HepG2 (cell line): ENCODE data around the gene SLC25A17. TPM values are rescaled to one million over a fixed set of nuclear protein-coding genes. Genes with fewer than 3 reads are reported as not detected.
A peak's percentile ranks its signal among the peaks of the same experiment; 100 is the strongest.

Experiments
- ARNTL ChIP-seq: sonication (generic); formaldehyde crosslinking; IDR thresholded peaks from 2 replicates; pipeline ENCODE4 v1.4.0; 2020; ENCODE audit warnings: mild to moderate bottlenecking, missing genetic modification reagents
- BHLHE40 ChIP-seq: IDR thresholded peaks from 2 replicates; pipeline ENCODE4 v1.6.1; 2011; ENCODE audit warnings: low read length, improper control_type of control experiment
- HNF1B ChIP-seq: sonication (generic); formaldehyde crosslinking; IDR thresholded peaks from 2 replicates; pipeline ENCODE4 v1.5.1; 2020; ENCODE audit warnings: mild to moderate bottlenecking, moderate library complexity, missing genetic modification reagents
- KDM1A ChIP-seq: IDR thresholded peaks from 2 replicates; pipeline ENCODE4 v1.6.1; 2016; ENCODE audit warnings: missing compliant biosample characterization
- KDM5A ChIP-seq: fragments of 200-600 bp; sonication (generic); IDR thresholded peaks from 2 replicates; pipeline ENCODE4 v1.7.0; 2018; ENCODE audit warnings: antibody characterized with exemption, mild to moderate bottlenecking, low read length, borderline replicate concordance
- KDM5B ChIP-seq: sonication (generic); formaldehyde crosslinking; IDR thresholded peaks from 2 replicates; pipeline ENCODE4 v1.4.0; 2020; ENCODE audit warnings: missing genetic modification reagents, mild to moderate bottlenecking, borderline replicate concordance
- PAX8 ChIP-seq: sonication (generic); formaldehyde crosslinking; IDR thresholded peaks from 2 replicates; pipeline ENCODE4 v1.8.0; 2022; ENCODE audit warnings: mild to moderate bottlenecking, missing genetic modification reagents, borderline replicate concordance
- SMARCE1 ChIP-seq: fragments of 450-650 bp; IDR thresholded peaks from 2 replicates; pipeline ENCODE4 v1.6.1; 2017; ENCODE audit warnings: borderline replicate concordance
- WIZ ChIP-seq: sonication (generic); formaldehyde crosslinking; IDR thresholded peaks from 2 replicates; pipeline ENCODE4 v1.5.1; 2020; ENCODE audit warnings: mild to moderate bottlenecking, missing genetic modification reagents
- ZFYVE20 ChIP-seq: sonication (generic); formaldehyde crosslinking; IDR thresholded peaks from 2 replicates; pipeline ENCODE4 v1.8.0; 2023; ENCODE audit warnings: low read depth, mild to moderate bottlenecking, moderate library complexity, missing genetic modification reagents, borderline replicate concordance
- ZNF567 ChIP-seq: sonication (generic); formaldehyde crosslinking; IDR thresholded peaks from 2 replicates; pipeline ENCODE4 v1.8.1; 2023; ENCODE audit warnings: mild to moderate bottlenecking, missing genetic modification reagents, borderline replicate concordance
- ZNF766 ChIP-seq: sonication (generic); formaldehyde crosslinking; IDR thresholded peaks from 2 replicates; pipeline ENCODE4 v1.5.0; 2020; ENCODE audit warnings: missing genetic modification reagents, borderline replicate concordance
- polyA plus RNA-seq, 8 experiments: library from polyadenylated mRNA; depleted of rRNA in 3 of 8; stranded (reverse) in 7 of 8; unstranded in 1 of 8; fragments of >200 nt; fragmentation: Illumina TruSeq in 4 of 8; extraction: Trizol in 4 of 8; gene quantifications; 2 replicates each; pipeline versions ENCODE4 v1.2.1 to v1.2.3, GENCODE V29; 2011 to 2016; ENCODE audit warnings: low read depth in 4 of 8, missing spikeins in 1 of 8, mixed read lengths in 1 of 8; ENCODE audit not compliant: insufficient read depth in 1 of 8
- total RNA-seq, 5 experiments: library from RNA; depleted of rRNA; stranded (reverse); fragments of >200 nt; fragmentation: Illumina TruSeq; extraction: Trizol; gene quantifications; 2 replicates each; pipeline ENCODE4 v1.2.3, GENCODE V29; 2016; ENCODE audit warnings: low read depth in 1 of 5
- TF ChIP-seq, protein P1 (sequence below): sonication (generic); formaldehyde crosslinking; IDR thresholded peaks from 2 replicates; pipeline ENCODE4 v1.9.0; 2021; ENCODE audit warnings: missing genetic modification reagents, borderline replicate concordance
- TF ChIP-seq, protein P2 (sequence below): sonication (generic); formaldehyde crosslinking; IDR thresholded peaks from 2 replicates; pipeline ENCODE4 v1.4.0; 2020; ENCODE audit warnings: mild to moderate bottlenecking, missing genetic modification reagents
- TF ChIP-seq, protein P3 (sequence below): sonication (generic); formaldehyde crosslinking; IDR thresholded peaks from 2 replicates; pipeline ENCODE4 v1.4.0; 2020; ENCODE audit warnings: mild to moderate bottlenecking, missing genetic modification reagents
- TF ChIP-seq, protein P4 (sequence below): IDR thresholded peaks from 2 replicates; pipeline ENCODE4 v1.6.1; 2016

Gene SLC25A17
- total and polyA plus RNA-seq, 2 of the 13 experiments (the other 11 are each of a cell fraction or from before 2014, with no cell fraction given): 15.7 to 27.9 TPM

- TF ChIP-seq, protein P1, sequence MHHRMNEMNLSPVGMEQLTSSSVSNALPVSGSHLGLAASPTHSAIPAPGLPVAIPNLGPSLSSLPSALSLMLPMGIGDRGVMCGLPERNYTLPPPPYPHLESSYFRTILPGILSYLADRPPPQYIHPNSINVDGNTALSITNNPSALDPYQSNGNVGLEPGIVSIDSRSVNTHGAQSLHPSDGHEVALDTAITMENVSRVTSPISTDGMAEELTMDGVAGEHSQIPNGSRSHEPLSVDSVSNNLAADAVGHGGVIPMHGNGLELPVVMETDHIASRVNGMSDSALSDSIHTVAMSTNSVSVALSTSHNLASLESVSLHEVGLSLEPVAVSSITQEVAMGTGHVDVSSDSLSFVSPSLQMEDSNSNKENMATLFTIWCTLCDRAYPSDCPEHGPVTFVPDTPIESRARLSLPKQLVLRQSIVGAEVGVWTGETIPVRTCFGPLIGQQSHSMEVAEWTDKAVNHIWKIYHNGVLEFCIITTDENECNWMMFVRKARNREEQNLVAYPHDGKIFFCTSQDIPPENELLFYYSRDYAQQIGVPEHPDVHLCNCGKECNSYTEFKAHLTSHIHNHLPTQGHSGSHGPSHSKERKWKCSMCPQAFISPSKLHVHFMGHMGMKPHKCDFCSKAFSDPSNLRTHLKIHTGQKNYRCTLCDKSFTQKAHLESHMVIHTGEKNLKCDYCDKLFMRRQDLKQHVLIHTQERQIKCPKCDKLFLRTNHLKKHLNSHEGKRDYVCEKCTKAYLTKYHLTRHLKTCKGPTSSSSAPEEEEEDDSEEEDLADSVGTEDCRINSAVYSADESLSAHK: no peak
- 0 out of 2 replicates have a peak, but pooled peaks have one; percentile 62 for TF ChIP-seq ARNTL (CRISPR knock-in tag)
- TF ChIP-seq BHLHE40: peak; percentile 86
- TF ChIP-seq ZNF567 (CRISPR knock-in tag): peak; percentile 45; the same call in 1 of the 2 replicates
- TF ChIP-seq PAX8 (CRISPR knock-in tag): no peak
- TF ChIP-seq, protein P2, sequence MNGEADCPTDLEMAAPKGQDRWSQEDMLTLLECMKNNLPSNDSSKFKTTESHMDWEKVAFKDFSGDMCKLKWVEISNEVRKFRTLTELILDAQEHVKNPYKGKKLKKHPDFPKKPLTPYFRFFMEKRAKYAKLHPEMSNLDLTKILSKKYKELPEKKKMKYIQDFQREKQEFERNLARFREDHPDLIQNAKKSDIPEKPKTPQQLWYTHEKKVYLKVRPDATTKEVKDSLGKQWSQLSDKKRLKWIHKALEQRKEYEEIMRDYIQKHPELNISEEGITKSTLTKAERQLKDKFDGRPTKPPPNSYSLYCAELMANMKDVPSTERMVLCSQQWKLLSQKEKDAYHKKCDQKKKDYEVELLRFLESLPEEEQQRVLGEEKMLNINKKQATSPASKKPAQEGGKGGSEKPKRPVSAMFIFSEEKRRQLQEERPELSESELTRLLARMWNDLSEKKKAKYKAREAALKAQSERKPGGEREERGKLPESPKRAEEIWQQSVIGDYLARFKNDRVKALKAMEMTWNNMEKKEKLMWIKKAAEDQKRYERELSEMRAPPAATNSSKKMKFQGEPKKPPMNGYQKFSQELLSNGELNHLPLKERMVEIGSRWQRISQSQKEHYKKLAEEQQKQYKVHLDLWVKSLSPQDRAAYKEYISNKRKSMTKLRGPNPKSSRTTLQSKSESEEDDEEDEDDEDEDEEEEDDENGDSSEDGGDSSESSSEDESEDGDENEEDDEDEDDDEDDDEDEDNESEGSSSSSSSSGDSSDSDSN (CRISPR knock-in tag): peak; percentile 65
- peak; percentile 89; the same call in 1 of the 2 replicates for TF ChIP-seq KDM5A
- no peak for TF ChIP-seq ZFYVE20 (CRISPR knock-in tag)
- TF ChIP-seq ZNF766 (CRISPR knock-in tag): 0 out of 2 replicates have a peak, but pooled peaks have one; percentile 45
- no peak for TF ChIP-seq KDM1A (CRISPR knock-in tag)
- peak; percentile 92 for TF ChIP-seq KDM5B (CRISPR knock-in tag)
- no peak for TF ChIP-seq HNF1B
- TF ChIP-seq, protein P3, sequence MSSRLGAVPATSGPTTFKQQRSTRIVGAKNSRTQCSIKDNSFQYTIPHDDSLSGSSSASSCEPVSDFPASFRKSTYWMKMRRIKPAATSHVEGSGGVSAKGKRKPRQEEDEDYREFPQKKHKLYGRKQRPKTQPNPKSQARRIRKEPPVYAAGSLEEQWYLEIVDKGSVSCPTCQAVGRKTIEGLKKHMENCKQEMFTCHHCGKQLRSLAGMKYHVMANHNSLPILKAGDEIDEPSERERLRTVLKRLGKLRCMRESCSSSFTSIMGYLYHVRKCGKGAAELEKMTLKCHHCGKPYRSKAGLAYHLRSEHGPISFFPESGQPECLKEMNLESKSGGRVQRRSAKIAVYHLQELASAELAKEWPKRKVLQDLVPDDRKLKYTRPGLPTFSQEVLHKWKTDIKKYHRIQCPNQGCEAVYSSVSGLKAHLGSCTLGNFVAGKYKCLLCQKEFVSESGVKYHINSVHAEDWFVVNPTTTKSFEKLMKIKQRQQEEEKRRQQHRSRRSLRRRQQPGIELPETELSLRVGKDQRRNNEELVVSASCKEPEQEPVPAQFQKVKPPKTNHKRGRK (CRISPR knock-in tag): no peak
- TF ChIP-seq WIZ: no peak
- TF ChIP-seq, protein P4, sequence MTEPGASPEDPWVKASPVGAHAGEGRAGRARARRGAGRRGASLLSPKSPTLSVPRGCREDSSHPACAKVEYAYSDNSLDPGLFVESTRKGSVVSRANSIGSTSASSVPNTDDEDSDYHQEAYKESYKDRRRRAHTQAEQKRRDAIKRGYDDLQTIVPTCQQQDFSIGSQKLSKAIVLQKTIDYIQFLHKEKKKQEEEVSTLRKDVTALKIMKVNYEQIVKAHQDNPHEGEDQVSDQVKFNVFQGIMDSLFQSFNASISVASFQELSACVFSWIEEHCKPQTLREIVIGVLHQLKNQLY: no peak
- no peak for TF ChIP-seq SMARCE1
Measured at GRCh38 chr22:40818747-40819598, at the start of gene SLC25A17 (continued).
